Ishikawa (cell line): ENCODE data around the gene DNPEP.

Experiments used
- CEBPB ChIP-seq: IDR thresholded peaks from 2 replicates; pipeline ENCODE4 v1.6.1; 2012
- CREB1 ChIP-seq: IDR thresholded peaks from 2 replicates; pipeline ENCODE4 v1.6.1; 2012; ENCODE audit warnings: low read depth
- EGR1 ChIP-seq: IDR thresholded peaks from 2 replicates; pipeline ENCODE4 v1.6.1; 2012
- EP300 ChIP-seq: IDR thresholded peaks from 2 replicates; pipeline ENCODE4 v1.6.1; 2012; ENCODE audit warnings: borderline replicate concordance
- FOXM1 ChIP-seq: IDR thresholded peaks from 2 replicates; pipeline ENCODE4 v1.6.1; 2012; ENCODE audit warnings: low read depth, borderline replicate concordance
- MAX ChIP-seq: IDR thresholded peaks from 2 replicates; pipeline ENCODE4 v1.6.1; 2012
- NFIC ChIP-seq: IDR thresholded peaks from 2 replicates; pipeline ENCODE4 v1.6.1; 2012
- RAD21 ChIP-seq: IDR thresholded peaks from 2 replicates; pipeline ENCODE4 v1.6.1; 2012; ENCODE audit warnings: low read depth
- REST ChIP-seq: IDR thresholded peaks from 2 replicates; pipeline ENCODE4 v1.6.1; 2012; ENCODE audit warnings: low read depth, mild to moderate bottlenecking
- TAF1 ChIP-seq: IDR thresholded peaks from 2 replicates; pipeline ENCODE4 v1.6.1; 2012; ENCODE audit warnings: low read depth, mild to moderate bottlenecking
- TCF12 ChIP-seq: IDR thresholded peaks from 2 replicates; pipeline ENCODE4 v1.6.1; 2012; ENCODE audit warnings: low read depth
- TEAD4 ChIP-seq: IDR thresholded peaks from 2 replicates; pipeline ENCODE4 v1.6.1; 2012
- USF1 ChIP-seq: IDR thresholded peaks from 2 replicates; pipeline ENCODE4 v1.6.1; 2012
- YY1 ChIP-seq: IDR thresholded peaks from 2 replicates; pipeline ENCODE4 v1.6.1; 2012; ENCODE audit warnings: low read depth
- ZBTB7A ChIP-seq: IDR thresholded peaks from 2 replicates; pipeline ENCODE4 v1.6.1; 2012; ENCODE audit warnings: low read depth

DNPEP gene

GRCh38 chr2:219399716-219400478, 12.2 kb upstream of the DNPEP start:
- TF ChIP-seq TCF12 = no peak
- no peak for TF ChIP-seq EGR1
- no peak for TF ChIP-seq CEBPB
- TF ChIP-seq TAF1 = no peak
- TF ChIP-seq ZBTB7A = no peak
- TF ChIP-seq CREB1 = no peak
- no peak for TF ChIP-seq EP300
- no peak for TF ChIP-seq YY1
- TF ChIP-seq RAD21 = no peak
- no peak for TF ChIP-seq TEAD4
- no peak for TF ChIP-seq USF1

GRCh38 chr2:219398721-219399363, 11.1 kb upstream of the DNPEP start:
- TF ChIP-seq USF1 (no peak), TAF1 (no peak), CREB1 (no peak), YY1 (no peak), REST (no peak), NFIC (no peak), EP300 (no peak), EGR1 (no peak), MAX (no peak), TCF12 (no peak), ZBTB7A (no peak), FOXM1 (no peak), CEBPB (no peak), TEAD4 (no peak), RAD21 (no peak)

- TF ChIP-seq YY1 (no peak), TAF1 (no peak)
Observed at GRCh38 chr2:219396863-219397457, 9.2 kb upstream of the DNPEP start.

GRCh38 chr2:219395609-219396008, 7.9 kb upstream of the DNPEP start:
- TF ChIP-seq CREB1 (no peak), EGR1 (no peak), FOXM1 (no peak), ZBTB7A (no peak), NFIC (no peak)

- TF ChIP-seq EP300 (no peak), FOXM1 (no peak), ZBTB7A (no peak), NFIC (no peak), TAF1 (no peak)
Observed at GRCh38 chr2:219392754-219393153, 5.0 kb upstream of the DNPEP start.

- no peak for TF ChIP-seq CEBPB
- no peak for TF ChIP-seq USF1
- no peak for TF ChIP-seq NFIC
- TF ChIP-seq FOXM1 = no peak
- no peak for TF ChIP-seq EGR1
- TF ChIP-seq EP300 = no peak
- no peak for TF ChIP-seq TCF12
- no peak for TF ChIP-seq CREB1
- no peak for TF ChIP-seq MAX
- no peak for TF ChIP-seq REST
- no peak for TF ChIP-seq TAF1
- no peak for TF ChIP-seq ZBTB7A
- TF ChIP-seq RAD21 = no peak
- no peak for TF ChIP-seq YY1
- TF ChIP-seq TEAD4 = no peak
Observed at GRCh38 chr2:219388907-219389156, 1.1 kb upstream of the DNPEP start.
